Frontal cortex (tissue), 4 donors: Measurements from ENCODE around the gene RELN. TPM values are rescaled to one million over a fixed set of nuclear protein-coding genes. Genes with fewer than 3 reads are reported as not detected.

Experiments used
- DNase-seq, 2 donors: peaks; one replicate each; pipeline ENCODE4 v3.0.0; 2012; ENCODE audit warnings: low spot score in 2 of 2
- FAIRE-seq: peaks from 2 replicates; lab custom pipeline; 2012; peaks lifted over from hg19 to GRCh38; lab: Jason Lieb, UNC
- small RNA-seq: library from RNA; depleted of rRNA; stranded (forward); fragments of <200 nt; gene quantifications from one replicate; pipeline ENCODE3, GENCODE V24; 2014
- total RNA-seq: library from RNA; depleted of rRNA; stranded (reverse); fragments of >200 nt; gene quantifications from one replicate; pipeline ENCODE4 v1.2.3, GENCODE V29; 2014
- donor health status: control.
- donor health status: control.
- donor health status: control.

The RELN gene
- total RNA-seq, 1 donor from 2014 or later, result 57.5 TPM

- no peak for FAIRE-seq
These were observed 520.1 kb downstream of the RELN start for GRCh38 chr7:103469095-103469948.

GRCh38 chr7:103466814-103467213, 522.6 kb downstream of the RELN start:
- FAIRE-seq, result no peak
- DNase-seq, result no peak

More at GRCh38 chr7:103469095-103469948, 520.1 kb downstream of the RELN start:
- no peak for DNase-seq

DNA sequence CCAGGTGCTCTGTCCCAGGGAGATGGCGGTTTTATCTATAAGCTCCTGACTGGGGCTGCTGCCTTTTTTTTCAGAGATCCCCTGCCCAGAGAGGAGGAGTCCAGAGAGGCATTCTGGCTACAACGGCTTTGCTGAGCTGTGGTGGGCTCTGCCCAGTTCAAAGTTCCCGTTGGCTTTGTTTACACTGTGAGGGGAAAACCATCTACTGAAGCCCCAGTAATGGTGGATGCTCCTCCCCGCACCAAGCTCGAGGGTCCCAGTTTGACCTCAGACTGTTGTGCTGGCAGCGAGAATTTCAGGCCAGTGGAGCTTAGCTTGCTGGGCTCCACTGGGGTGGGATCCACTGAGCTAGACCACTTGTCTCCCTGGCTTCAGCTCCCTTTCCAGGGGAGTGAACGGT, 527.1 kb downstream of the RELN start:
- DNase-seq (no peak), FAIRE-seq (no peak)

DNA sequence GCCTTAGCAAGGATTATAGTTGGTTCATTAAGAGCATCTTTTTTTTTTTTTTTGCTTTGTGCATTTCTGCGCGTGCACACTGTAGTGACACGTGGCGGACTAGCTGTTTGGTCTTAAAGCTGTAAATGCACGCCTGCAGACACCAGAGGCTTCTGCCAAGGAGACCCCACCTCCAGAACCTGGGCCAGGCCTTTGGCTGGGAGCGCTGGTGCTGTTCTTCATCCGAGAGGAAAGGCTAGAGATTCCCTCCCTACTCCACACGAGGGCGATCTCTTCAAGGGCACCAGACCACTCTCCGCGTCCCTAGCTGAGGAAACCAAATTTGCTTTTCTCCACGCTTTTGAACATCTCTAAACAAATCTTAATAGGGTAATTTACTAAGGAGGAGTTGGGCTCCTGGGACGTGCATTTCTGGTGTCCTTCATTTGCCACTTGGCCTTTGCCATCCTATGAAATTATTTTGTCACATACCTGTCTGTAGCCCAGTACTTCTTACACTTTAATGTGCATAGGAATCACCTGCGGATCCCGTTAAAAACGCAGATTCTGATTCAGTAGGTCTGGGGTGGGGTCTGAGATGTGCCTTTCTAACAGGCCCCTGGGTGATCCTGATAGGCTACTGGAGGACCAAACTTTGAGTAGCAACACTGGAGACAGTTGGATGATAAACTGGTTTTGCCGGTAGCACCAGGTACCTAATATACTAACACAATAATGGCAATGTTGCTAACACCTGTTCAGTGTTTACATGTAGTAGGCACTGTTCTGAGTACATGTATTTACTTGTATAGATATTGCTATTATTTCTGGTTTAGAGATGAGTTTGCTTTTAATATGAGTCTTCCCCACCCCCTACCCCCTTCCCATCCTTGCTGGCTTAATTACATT, 542.1 kb downstream of the RELN start:
- DNase-seq (peak; percentile 44 to 56), FAIRE-seq (no peak)

DNA sequence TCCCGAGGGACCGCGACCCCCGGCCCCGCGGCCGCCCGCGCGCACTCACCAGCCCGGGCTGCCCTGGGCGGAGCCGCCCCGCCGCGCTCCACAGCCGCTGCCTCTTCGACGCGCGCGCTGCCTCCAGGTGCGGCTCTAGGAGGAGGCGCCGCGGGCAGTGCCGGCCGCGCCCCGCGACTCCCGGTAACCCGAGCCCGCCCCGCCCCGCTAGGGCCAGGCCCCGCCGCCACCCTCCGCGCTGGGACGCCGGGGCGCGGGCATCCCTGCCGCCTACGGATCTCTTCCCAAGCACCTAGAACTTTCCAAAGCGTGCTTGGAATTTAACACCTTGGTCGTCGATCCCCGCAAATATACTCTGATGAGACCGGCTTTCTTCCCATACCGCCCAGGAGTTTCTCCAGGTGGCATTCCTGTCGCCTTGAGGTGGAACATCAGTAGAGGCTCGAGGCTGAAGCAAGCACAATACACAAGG, 543.4 kb downstream of the RELN start, which contains the start of gene SLC26A5:
TSS of gene SLC26A5 (minus strand) at position 159 of the 472 bp plus-strand sequence. CDS start 24,693 bp downstream, outside the sequence.
- FAIRE-seq (no peak), DNase-seq (peak in 1 of 2 donors; percentile 29)

GRCh38 chr7:103445228-103446048, 544.0 kb downstream of the RELN start:
- DNase-seq, result no peak
- FAIRE-seq, result no peak

- FAIRE-seq, result no peak
- no peak for DNase-seq
These were observed 549.8 kb downstream of the RELN start for GRCh38 chr7:103439661-103440060.

- no peak for FAIRE-seq
These were observed 551.8 kb downstream of the RELN start for GRCh38 chr7:103437623-103438022.

GRCh38 chr7:103432712-103433111, 556.7 kb downstream of the RELN start:
- DNase-seq (no peak), FAIRE-seq (no peak)

More at GRCh38 chr7:103437623-103438022, 551.8 kb downstream of the RELN start:
- DNase-seq, result no peak

- DNase-seq (no peak), FAIRE-seq (no peak)
These were observed 564.3 kb downstream of the RELN start for GRCh38 chr7:103425177-103425576.

DNA sequence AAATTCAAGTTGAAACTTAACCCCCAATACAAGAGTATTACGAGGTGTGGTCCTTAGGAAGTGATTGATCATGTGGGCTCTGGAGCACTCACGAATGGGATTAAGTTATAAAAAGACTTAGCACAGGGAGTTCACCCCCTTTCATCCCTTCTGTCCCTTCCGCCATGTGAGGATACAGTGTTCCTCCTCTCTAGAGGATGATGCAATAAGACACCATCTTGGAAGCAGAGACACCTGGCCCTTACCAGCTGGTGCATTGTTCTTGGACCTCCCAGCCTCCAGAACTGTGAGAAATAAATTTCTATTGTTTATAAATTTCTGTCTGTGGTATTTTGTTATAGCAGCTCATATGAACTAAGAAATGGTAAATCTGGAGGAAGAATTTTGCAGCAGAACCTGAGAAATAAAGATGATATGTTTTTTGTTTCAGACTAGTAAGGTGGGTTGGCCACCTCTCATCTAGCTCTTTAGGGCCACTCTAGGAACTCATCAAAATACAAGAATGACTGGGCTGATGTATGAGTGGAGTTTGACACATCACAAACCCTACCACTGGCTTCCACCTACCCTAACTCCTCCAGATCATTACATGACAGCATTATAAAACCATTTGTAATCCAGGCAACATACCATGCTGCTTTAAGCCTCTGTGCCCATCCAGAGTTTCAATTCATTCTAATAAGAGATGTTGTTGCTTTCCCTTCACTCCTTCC, 565.8 kb downstream of the RELN start:
- no peak for DNase-seq
- no peak for FAIRE-seq

Small RNAs within 50 kb of the gene (small RNA-seq; reads per million reads assigned to genes)
- gene RF00019, result not detected

Other genes starting within 250 kb of the RELN start
- gene ORC5, start 218.4 kb upstream of the RELN start, total RNA-seq, result 52.6 TPM